SK-N-MC (cell line): ENCODE measurements around the gene OVOL2.

Source experiments
- DNase-seq: peaks from one replicate; pipeline ENCODE4 v3.0.0-alpha.2; 2011; ENCODE audit warnings: low read depth, low spot score
- H3K27ac ChIP-seq: fragments of 200-600 bp; sonication (generic); 2 replicates; pipeline ENCODE4 v1.5.1; 2016; ENCODE audit warnings: mixed run types
- H3K36me3 ChIP-seq: fragments of 200-600 bp; sonication (generic); 2 replicates; pipeline ENCODE4 v1.6.1; 2017; ENCODE audit warnings: antibody characterized with exemption, low read length, mixed read lengths; ENCODE audit not compliant: insufficient read depth
- H3K4me3 ChIP-seq: fragments of 200-600 bp; sonication (generic); 2 replicates; pipeline ENCODE4 v1.5.1; 2016
- H3K9ac ChIP-seq: fragments of 200-600 bp; sonication (generic); 2 replicates; pipeline ENCODE4 v1.8.0; 2017; ENCODE audit warnings: mixed run types, mixed read lengths; ENCODE audit not compliant: insufficient read length
- H3K9me3 ChIP-seq: fragments of 200-600 bp; sonication (generic); 2 replicates; pipeline ENCODE4 v1.6.1; 2017; ENCODE audit warnings: low read depth, mild to moderate bottlenecking, antibody characterized with exemption, low read length, moderate library complexity, mixed read lengths
- EZH2 ChIP-seq: fragments of 200-600 bp; sonication (generic); IDR thresholded peaks from one replicate; pipeline ENCODE4 v1.6.1; 2017; ENCODE audit warnings: antibody characterized with exemption
- FOXP2 ChIP-seq: optimal IDR thresholded peaks from 2 replicates; pipeline ENCODE3; 2011; ENCODE audit warnings: mild to moderate bottlenecking, moderate library complexity; ENCODE audit not compliant: insufficient read depth; ENCODE audit errors: extremely low read length, control extremely low read depth
- POLR2AphosphoS5 ChIP-seq: IDR thresholded peaks from 2 replicates; pipeline ENCODE4 v1.6.1; 2012; ENCODE audit warnings: mild to moderate bottlenecking, low read depth, low read length, borderline replicate concordance

The OVOL2 gene

DNA sequence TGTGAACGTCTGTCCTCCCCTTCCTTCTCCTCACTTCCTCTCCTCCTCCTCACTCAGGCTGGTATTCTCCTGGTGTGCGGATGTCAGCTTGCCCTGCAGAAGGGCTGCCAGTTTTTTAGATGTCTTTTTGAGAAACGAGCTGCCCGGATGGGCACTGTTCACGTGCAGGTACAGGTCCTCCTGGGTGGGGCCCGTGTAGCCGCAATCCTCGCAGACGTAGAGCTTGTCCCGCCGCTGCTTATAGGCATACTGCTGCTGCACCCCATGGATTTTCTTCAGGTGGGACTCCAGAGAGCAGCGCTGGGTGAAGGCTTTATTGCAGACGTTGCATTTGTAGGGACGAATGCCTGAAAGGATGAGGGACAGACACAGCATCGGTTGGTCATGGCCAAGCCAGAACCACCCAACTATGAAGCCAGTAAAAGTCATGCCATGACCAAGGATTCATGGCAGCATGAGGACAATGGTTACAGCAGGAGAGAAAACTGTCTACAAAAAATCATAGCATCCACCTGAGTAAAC lies 33.0 kb downstream of the OVOL2 start:
- no peak for DNase-seq
- Histone ChIP-seq H3K9me3 (no peaks in the 10 kb centered on the region), H3K27ac (no peak overlapping the region), H3K36me3 (no peaks in the 10 kb centered on the region), H3K4me3 (no peak overlapping the region), H3K9ac (no peak overlapping the region)
- TF ChIP-seq POLR2AphosphoS5 (no peak), EZH2 (no peak), FOXP2 (no peak)

DNA sequence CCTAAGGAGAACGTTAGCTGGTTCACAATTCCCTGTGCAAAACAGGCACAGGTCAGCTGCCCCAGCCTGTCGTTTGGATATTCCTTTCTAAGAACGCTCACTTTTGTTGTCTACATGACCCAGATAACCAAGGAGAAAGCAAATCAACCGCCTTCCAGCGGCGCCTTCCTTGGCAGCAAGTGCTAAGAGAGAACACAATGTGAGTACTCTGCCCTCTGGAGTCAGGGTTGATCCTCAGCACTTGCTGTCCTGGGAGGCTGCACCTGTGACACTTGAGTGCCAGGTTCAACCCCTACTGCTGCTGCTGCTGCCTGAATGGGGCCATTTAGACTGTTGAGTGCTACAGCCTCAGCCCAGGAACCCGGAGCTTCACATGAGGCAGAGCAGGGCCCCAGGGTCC lies 36.8 kb downstream of the OVOL2 start:
- TF ChIP-seq EZH2, result no peak
- TF ChIP-seq POLR2AphosphoS5, result no peak
- TF ChIP-seq FOXP2, result no peak
- no peak for DNase-seq
- no peak overlapping the region for H3K27ac ChIP-seq
- no peaks in the 10 kb centered on the region for H3K9me3 ChIP-seq
- H3K36me3 ChIP-seq, result no peaks in the 10 kb centered on the region
- H3K4me3 ChIP-seq, result no peak overlapping the region
- no peak overlapping the region for H3K9ac ChIP-seq

DNA sequence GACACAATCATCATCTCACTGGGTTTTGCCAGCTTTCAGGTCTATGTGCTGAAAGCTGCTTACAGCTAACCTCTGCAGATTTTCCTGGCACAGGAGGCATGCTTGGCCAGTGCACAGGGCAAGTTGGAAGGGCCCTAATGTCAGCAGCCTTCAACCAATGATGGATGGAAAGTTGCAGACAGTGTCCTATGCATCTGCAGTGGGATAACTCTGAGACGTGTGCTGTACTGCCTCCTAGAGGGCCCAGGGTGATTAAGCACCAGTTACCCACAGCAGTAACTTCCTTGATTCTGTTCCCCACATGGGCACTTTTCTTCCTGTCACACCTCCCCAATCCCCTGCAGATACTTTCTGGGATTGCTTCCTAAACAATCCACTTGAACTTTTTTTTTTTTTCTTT lies 38.6 kb downstream of the OVOL2 start:
- H3K9me3 ChIP-seq, result no peaks in the 10 kb centered on the region
- TF ChIP-seq FOXP2 (no peak), POLR2AphosphoS5 (no peak), EZH2 (no peak)
- H3K4me3 ChIP-seq, result no peak overlapping the region
- DNase-seq, result no peak
- no peaks in the 10 kb centered on the region for H3K36me3 ChIP-seq
- H3K27ac ChIP-seq, result no peak overlapping the region
- no peak overlapping the region for H3K9ac ChIP-seq

DNA sequence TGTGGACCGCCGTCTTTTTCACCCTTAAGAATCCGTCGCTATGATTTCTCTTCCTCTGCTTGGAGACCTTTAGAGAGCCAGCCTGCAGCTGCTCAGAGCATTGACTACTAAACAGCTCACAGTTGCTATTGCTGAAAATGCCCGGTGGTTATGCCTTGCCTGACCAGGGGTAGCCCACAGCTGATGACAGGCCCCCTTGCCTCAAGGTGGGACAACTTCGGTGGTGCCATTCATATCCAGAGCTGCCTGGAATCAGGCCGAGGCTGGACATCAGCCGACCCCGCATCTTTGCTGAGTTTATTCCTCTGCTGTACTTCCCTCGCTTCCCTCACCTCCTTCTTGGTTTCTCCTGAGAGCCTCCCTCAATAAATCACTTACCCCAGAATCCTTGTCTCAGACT lies 39.6 kb downstream of the OVOL2 start:
- H3K36me3 ChIP-seq, result no peaks in the 10 kb centered on the region
- H3K4me3 ChIP-seq, result no peak overlapping the region
- H3K27ac ChIP-seq, result no peak overlapping the region
- DNase-seq, result no peak
- H3K9me3 ChIP-seq, result no peaks in the 10 kb centered on the region
- TF ChIP-seq POLR2AphosphoS5 (no peak), FOXP2 (no peak)
- H3K9ac ChIP-seq, result no peak overlapping the region

DNA sequence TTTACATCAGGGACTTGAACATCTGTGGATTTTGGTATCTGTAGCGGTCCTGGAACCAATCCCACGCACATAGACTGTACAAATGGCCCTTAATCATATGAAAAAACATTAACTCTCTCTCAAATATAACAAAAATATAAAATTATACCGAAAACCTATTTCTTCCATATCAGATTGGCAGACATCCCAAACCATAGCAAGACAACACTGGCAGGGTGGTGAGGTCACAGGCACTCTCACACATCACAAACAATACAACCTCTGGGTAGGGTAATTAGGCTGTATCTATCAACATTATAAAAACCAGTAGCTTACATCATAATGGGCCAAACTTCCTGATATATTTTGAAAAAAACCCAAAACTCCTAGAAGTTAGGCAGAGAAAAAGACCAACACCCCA lies 40.9 kb downstream of the OVOL2 start:
- no peak for DNase-seq
- TF ChIP-seq POLR2AphosphoS5, result no peak
- no peak for TF ChIP-seq FOXP2
- no peak for TF ChIP-seq EZH2
- H3K27ac ChIP-seq, result no peak overlapping the region

DNA sequence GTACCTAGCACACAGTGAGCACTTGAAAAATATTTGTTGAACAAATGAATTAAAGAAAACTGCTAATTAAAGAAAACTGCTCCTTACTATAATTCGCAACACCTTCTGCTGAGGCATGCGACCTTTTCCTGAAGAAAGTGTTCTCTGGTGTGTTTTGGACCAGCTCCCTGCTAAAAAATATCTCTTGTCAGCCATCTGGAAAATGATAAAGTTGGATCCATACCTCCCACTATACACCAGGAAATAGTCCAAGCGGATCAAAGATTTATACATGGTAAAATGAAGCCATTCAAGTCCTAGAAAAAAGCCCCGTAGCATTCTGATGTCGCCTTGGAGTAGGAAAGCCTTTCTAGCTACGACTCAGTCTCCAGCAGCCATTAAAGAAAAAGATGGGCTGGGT lies 43.3 kb downstream of the OVOL2 start:
- Histone ChIP-seq H3K9me3 (no peaks in the 10 kb centered on the region), H3K4me3 (no peak overlapping the region), H3K36me3 (no peaks in the 10 kb centered on the region), H3K9ac (no peak overlapping the region), H3K27ac (no peak overlapping the region)
- DNase-seq, result no peak
- TF ChIP-seq POLR2AphosphoS5 (no peak), EZH2 (no peak), FOXP2 (no peak)

More for the DNA sequence above, 40.9 kb downstream of the OVOL2 start:
- H3K36me3 ChIP-seq, result no peaks in the 10 kb centered on the region
- H3K9me3 ChIP-seq, result no peaks in the 10 kb centered on the region
- H3K9ac ChIP-seq, result no peak overlapping the region
- H3K4me3 ChIP-seq, result no peak overlapping the region

DNA sequence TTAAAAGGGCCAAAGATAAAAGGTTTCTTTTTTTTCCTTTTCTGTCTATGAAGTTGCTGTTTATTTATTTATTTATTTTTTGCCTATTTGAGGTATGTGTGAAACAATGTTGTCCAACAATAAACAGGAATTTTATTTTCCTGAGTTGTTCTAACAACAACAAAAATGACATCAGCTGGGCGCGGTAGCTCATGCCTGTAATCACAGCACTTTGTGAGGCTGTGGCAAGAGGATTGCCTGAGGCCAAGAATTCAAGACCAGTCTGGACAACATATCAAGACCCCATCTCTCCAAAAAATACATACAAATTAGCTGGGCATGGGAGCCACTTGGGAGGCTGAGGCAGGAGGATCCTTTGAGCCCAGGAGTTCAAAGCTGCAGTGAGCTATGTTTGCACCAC lies 44.8 kb downstream of the OVOL2 start:
- Histone ChIP-seq H3K9me3 (no peaks in the 10 kb centered on the region), H3K4me3 (no peak overlapping the region), H3K27ac (no peak overlapping the region), H3K36me3 (no peaks in the 10 kb centered on the region), H3K9ac (no peak overlapping the region)
- DNase-seq, result no peak
- TF ChIP-seq POLR2AphosphoS5 (no peak), FOXP2 (no peak), EZH2 (no peak)

DNA sequence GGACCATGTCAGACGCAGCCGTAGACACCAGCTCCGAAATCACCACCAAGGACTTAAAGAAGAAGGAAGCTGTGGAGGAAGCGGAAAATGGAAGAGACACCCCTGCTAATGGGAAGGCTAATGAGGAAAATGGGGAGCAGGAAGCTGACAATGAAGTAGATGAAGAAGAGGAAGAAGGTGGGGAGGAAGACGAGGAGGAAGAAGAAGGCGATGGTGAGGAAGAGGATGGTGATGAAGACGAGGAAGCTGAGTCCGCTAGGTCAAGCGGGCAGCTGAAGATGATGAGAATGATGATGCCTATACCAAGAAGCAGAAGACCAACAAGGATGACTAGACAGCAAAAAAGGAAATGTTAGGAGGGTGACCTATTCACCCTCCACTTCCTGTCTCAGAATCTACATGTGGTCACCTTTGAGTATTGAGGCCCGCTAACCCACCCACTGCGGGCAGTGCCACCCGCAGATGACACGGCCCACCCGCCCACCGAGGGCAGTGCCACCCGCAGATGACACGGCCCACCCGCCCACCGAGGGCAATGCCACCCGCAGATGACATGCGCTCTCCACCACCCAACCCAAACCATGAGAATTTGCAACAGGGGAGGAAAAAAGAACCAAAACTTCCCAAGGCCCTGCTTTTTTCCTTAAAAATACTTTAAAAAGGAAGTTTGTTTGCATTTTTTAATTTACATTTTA lies 45.6 kb downstream of the OVOL2 start:
- no peaks in the 10 kb centered on the region for H3K36me3 ChIP-seq
- DNase-seq, result no peak
- H3K9ac ChIP-seq, result no peak overlapping the region
- H3K9me3 ChIP-seq, result no peaks in the 10 kb centered on the region
- no peak overlapping the region for H3K4me3 ChIP-seq
- no peak overlapping the region for H3K27ac ChIP-seq
- TF ChIP-seq FOXP2, result no peak
- TF ChIP-seq EZH2, result no peak
- no peak for TF ChIP-seq POLR2AphosphoS5

DNA sequence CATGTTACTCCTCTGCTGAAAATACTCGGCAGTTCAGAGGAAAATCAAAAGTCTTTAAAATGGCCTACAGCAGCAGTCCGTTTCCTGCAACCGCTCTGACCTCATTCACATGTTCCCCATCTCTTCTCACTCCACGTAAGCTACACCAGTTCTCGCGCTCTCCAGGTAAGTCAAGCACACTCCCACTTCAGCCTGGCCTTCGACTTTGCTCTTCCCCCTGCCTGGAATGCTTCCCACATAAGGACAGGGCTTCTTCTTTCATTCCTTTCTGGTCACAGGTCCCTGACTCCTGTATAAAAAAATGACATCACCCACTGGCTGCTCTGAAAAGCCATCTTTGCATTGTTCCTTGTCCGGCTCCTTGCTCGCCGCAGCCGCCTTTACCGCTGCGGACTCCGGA lies 46.2 kb downstream of the OVOL2 start:
- no peak for TF ChIP-seq FOXP2
- no peak for TF ChIP-seq POLR2AphosphoS5
- no peak for TF ChIP-seq EZH2
- Histone ChIP-seq H3K36me3 (no peaks in the 10 kb centered on the region), H3K9ac (no peak overlapping the region), H3K27ac (no peak overlapping the region), H3K4me3 (no peak overlapping the region), H3K9me3 (no peaks in the 10 kb centered on the region)
- DNase-seq, result no peak
